Measurements from ENCODE around the gene C2CD4D. TPM values are rescaled to one million over a fixed set of nuclear protein-coding genes. Genes with fewer than 3 reads are reported as not detected.

The C2CD4D gene
- total RNA-seq, 1 donor from 2014 or later: 0.66 TPM

DNA sequence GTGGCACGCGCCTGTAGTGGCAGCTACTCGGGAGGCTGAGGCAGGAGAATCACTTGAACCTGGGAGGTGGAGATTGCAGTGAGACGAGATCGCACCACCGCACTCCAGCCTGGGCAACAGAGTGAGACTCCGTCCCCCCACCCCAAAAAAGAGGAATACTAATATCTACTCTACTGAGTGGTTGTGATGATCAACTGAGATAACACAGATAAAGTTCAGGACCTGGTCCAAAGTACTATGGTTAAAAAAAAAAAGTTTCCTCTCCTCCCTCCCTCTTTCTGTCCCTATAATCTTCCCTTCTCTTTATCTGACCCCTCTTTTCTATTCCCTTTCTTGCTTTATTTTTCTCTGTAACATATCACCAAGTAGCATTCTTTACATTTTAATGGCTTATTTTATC, 4.0 kb downstream of the C2CD4D start:
- intact Hi-C loops (cut with micrococcal nuclease): loop anchor here (5.0 kb wide), 5 partner anchors 113 to 622 kb away; partner anchors contain the start of genes POGZ, RFX5, RIIAD1 and SNX27

DNA sequence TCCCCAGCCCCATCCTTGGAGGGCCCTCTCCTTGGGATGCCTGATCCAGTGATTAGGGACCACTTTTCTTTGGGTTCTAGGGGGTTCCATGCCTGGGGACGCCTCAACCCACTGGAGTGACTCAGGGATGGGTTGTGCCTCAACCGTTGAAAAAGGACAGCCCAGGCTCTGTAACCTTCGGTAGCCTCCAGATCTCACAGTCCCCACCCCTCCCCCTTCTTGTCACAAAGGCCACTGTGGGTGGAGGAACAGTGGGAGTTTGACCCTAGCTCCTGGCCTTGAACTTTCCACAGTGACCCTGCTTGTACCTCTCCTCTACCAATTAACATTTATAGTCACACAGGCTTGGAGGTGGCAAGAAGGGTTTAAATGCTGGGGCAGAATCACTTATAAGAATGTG, 5.4 kb downstream of the C2CD4D start:
- intact Hi-C loops (cut with micrococcal nuclease): no loop called here

DNA sequence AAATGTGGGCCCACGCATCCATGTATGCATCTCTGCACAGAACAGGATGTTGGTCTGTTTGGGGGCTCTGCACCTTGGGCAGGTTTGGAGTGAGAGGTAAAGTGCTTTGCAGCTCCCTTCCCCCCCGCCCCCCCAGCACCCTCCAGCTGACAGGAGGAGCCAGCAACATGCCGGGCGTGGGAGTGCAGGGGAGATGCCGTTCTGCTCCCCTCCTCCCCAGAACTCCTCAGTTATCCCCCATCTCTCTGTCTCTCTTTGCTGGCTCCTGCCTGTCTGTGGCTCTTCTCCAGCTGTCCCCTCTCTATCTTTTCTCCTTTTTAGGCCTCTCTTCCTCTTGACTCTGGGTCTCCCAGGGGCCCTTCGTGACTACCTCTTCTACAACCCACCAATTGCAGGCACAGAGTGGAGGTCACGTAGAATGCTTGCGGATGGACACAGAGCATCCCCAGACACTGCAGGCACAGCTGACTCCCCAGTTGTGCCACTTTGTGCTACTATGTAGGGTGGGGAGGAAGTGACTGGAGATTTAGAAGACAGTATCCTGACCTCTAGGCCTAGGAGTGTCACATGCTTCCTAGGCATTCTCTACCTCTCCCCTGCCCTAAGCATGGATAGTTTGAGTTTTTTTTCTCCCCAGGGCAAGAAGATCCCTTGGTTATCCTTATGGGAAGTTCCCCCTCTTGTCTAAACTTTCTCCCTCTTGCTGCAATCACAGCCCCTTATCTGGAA, 6.3 kb downstream of the C2CD4D start:
- intact Hi-C loops (cut with micrococcal nuclease): no loop called here

DNA sequence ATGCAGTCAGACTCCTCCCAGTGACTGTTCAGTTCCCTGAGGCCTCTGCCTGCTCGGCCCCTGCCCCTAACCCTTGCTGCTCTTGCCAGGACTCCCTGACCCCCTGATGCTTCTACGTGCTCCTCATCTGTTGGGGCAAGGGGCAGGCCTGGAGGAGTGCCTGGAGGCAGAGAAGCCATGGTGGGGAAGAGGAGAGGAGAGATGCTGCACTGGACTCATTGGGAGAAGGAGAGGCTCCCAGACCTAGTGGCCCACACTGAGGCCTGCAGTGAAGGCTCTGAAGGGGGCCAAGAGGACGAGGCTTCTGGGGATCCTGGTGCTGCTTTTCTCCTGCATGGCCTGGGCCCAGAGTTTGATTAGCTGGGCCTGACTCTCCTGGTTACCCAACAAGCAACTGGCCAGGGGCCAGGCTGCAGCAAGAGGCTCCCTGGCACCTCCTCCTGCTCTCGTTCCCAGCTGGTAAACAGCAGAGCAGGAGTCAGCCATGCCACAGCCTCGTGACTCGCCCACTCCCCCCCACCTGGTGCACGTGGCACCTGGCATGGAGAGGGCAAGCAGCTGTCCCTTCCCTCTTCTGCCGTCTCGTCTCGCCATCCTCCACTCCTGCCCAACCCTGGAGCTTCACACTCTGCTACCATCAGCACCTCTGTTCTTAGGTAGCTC, 7.2 kb downstream of the C2CD4D start:
- intact Hi-C loops (cut with micrococcal nuclease): no loop called here

DNA sequence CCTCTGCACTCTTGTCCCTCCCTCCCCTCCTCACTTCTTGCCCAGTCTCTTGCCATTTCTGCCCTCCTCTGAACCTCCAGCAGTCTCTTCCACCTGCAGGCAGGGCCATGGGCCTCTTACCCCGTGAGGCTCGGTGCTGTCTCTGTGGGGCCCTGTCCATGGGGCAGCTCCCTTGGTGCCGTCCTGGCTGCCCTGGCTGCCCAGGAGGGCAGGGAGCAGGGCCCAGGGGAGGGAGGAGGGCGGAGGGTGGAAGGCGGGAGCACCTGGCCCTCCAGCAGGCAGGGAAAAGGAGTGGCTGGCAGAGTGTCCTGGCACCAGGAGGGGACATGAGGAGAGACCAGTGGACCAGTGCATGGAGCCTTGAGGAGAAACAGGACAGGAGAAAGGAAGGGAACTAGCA, 8.0 kb downstream of the C2CD4D start, which contains the start of gene RORC:
RORC (minus strand) TSS at position 198 of the 400 bp plus-strand sequence; CDS start at position 160, 38 bp downstream.
- intact Hi-C loops (cut with micrococcal nuclease): no loop called here

DNA sequence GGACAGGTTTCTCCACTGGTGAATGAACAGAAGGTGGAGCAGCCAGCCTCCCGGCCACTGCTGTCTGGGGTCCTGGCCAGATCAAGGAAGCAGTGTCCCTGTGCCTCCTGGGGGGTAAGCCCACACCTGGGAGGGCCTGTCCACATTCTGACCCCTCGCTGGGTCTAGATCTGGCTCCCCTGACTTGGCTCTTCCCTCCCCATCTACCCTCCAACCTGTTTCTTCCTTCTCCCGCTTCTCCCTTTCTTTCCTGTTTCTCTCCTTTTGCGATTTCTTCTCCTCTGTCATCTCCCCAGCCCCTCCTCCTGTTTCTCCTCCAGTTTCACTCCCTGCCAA, 8.4 kb downstream of the C2CD4D start:
- intact Hi-C loops (cut with micrococcal nuclease): no loop called here

GRCh38 chr1:151830055-151830454, 9.6 kb downstream of the C2CD4D start:
- intact Hi-C loops (cut with micrococcal nuclease): loop anchor here (1.0 kb wide), 1 partner anchor 40 kb away; the partner anchor contains the start of gene TDRKH

DNA sequence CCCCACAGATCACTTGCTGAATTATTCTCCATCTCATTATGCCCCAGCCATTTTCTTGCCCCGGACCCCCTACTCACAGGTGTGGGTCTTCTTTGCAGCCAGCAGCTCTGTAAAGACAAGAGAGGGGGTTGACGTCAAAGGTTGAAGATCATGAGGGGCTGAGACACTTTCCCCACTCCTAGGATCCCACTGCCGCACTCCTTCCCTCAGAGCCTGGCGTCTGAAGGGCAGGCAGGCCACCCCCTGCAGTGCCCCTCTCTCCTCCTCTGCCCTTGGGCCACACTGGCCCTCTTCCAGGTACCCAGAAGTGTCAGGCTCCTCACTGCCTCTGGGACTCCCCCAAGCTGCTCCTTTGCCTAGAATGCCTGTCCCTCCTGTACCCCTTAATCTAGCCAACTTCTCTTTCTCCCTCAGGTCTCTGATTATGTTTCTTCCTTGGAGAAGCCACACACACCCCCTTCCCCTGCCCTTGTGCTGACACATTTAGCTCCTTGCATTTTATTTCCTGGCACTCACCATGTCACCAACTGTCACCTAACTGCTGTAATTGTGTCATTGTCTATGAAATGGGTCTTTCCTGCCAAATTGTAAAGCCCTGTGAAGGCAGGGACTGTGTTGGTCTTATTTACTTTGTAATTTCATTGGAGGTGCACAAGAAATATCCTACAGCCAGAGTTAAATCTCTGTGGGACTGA, 10.1 kb downstream of the C2CD4D start:
- intact Hi-C loops (cut with micrococcal nuclease): loop anchor here (1.0 to 2.0 kb wide), 3 partner anchors 8 to 67 kb away; partner anchors contain the start of genes MRPL9 and TDRKH

GRCh38 chr1:151828921-151829320, 10.7 kb downstream of the C2CD4D start:
- intact Hi-C loops (cut with micrococcal nuclease): loop anchor here (1.0 to 2.0 kb wide), 3 partner anchors 8 to 66 kb away; partner anchors contain the start of gene MRPL9

GRCh38 chr1:151827853-151828252, 11.8 kb downstream of the C2CD4D start:
- intact Hi-C loops (cut with micrococcal nuclease): loop anchor here (1.0 to 2.0 kb wide), 2 partner anchors 8 to 65 kb away; partner anchors contain the start of gene MRPL9

GRCh38 chr1:151825751-151826660, 13.6 kb downstream of the C2CD4D start:
- intact Hi-C loops (cut with micrococcal nuclease): no loop called here

DNA sequence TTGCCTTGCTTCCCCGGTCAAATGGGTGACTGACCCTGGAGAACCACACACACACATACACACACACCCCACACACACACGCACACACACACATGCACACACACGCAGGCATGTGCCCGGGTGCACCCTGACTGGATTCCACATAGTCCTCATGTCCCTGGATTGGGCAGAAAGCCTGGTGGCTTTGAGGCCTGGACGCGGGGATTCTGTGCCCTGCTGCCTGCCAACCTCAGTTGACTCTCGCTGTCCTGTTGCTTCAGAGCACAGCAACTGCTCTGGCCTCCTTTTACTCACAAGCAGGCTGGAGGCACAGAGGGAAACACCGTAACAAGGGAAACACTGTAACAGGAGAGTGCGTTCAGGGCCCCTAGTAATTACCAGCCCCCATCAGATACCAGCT, 14.4 kb downstream of the C2CD4D start:
- intact Hi-C loops (cut with micrococcal nuclease): no loop called here

DNA sequence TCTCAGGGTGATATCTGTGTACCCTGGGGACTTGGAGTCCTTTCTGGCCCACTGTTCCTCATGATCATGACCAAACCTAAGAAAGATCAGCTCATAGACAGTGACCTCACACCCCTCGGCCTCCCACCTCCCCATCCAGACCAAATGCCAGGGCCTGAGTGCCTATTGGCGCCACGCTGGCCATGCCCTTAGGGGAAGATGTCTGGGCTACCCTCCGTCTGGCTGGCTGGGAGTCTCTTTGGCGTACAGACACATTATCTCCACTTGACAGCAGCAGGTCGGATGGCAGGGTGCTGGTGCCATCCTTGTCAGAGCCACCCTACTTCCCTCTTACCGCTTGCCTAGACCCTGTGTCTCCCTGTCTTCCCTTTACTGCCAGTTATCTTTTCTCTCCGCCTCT, 16.4 kb downstream of the C2CD4D start:
- intact Hi-C loops (cut with micrococcal nuclease): no loop called here

- intact Hi-C loops (cut with micrococcal nuclease): no loop called here
These were observed 17.2 kb downstream of the C2CD4D start for GRCh38 chr1:151822404-151822803.

GRCh38 chr1:151820940-151821339, 18.7 kb downstream of the C2CD4D start:
- intact Hi-C loops (cut with micrococcal nuclease): loop anchor here (1.0 kb wide), 1 partner anchor 7 kb away; no protein-coding TSS in a partner anchor

- intact Hi-C loops (cut with micrococcal nuclease): loop anchor here (1.0 kb wide), 1 partner anchor 8 kb away; no protein-coding TSS in a partner anchor
These were observed 19.5 kb downstream of the C2CD4D start for GRCh38 chr1:151819976-151820623.

DNA sequence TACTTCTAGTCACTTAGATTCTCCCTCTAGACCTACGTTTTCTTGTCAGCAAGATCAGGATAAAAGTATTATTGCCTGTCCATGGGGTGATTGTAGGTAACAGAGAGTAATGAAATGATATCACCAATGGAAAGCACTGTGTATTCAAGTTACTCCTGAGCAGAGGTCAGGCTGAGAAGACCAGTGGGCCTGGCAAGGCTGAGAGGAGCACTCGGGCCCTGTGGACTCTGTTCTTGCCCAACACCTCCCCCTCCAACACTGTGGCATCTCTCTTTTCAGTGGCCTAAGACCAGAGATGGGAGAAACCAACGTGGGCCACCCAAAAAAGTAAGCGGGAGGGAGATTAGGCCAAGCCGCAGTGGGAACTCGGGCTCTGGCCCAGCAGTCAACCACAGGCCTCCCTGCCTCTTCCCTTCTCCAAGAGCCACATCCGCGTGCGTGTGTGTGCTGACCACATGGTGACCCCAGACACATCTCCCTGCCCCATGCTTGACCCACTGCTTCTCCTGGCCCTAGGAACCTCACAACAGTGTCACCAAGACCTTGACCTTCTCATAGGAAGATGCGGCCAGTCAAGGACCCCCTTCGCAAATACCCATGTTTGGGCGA, 20.3 kb downstream of the C2CD4D start:
- intact Hi-C loops (cut with micrococcal nuclease): no loop called here

GRCh38 chr1:151817353-151817730, 22.3 kb downstream of the C2CD4D start:
- intact Hi-C loops (cut with micrococcal nuclease): no loop called here

DNA sequence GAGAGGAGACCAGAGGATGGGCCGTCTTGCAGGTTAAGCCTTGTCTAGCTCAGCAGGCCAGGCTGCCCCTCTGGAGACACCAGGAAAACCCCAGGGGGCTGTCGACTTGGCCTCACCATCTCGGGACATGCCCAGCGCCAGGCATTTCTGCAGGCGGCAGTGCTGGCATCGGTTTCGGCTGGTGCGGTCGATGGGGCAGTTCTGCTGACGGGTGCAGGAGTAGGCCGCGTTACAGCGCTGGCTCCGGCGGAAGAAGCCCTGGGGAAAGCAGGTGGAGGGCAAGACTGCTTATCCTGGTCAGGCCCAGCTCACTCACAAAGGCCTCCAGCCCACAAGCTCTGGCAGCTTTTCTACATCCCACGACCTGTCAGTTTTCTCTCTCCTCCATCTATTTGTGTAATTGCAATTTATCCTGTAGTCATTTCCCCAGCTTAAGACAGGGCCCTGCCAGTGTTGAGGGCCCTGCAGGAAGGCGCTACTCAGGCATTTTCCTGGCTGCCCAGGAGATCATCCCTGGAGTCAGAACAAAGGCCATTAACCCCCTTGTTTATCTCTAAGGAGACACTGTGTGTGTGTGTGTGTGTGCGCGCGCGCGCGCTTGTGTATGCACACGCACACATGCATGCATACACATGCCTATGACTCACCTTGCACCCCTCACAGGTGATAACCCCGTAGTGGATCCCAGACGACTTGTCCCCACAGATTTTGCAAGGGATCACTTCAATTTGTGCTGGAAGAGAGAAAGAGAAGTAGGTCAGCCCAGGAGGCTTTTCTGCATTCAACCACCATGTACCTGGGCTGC, 22.9 kb downstream of the C2CD4D start:
- intact Hi-C loops (cut with micrococcal nuclease): no loop called here
